SK-N-SH (cell line): ENCODE measurements around the gene OTOG.

Source experiments
- CTCF ChIP-seq: fragments of 200-600 bp; sonication (generic); IDR thresholded peaks from 2 replicates; pipeline ENCODE4 v1.6.1; 2017; ENCODE audit warnings: antibody characterized with exemption, mild to moderate bottlenecking, moderate library complexity
- EP300 ChIP-seq, 2 experiments: IDR thresholded peaks; 2 replicates each; pipeline versions ENCODE4 v1.4.0 to v1.6.1; 2012; ENCODE audit warnings: borderline replicate concordance in 1 of 2, low read depth in 1 of 2, low read length in 1 of 2
- FOXM1 ChIP-seq: IDR thresholded peaks from 2 replicates; pipeline ENCODE4 v1.4.0; 2012; ENCODE audit warnings: low read depth, mild to moderate bottlenecking
- IRF3 ChIP-seq: fragments of 150-350 bp; IDR thresholded peaks from 2 replicates; pipeline ENCODE4 v1.6.1; 2016; ENCODE audit warnings: mild to moderate bottlenecking, low read depth, low read length
- JUND ChIP-seq: IDR thresholded peaks from 2 replicates; pipeline ENCODE4 v1.4.0; 2012
- MAX ChIP-seq: IDR thresholded peaks from 2 replicates; pipeline ENCODE4 v1.4.0; 2012; ENCODE audit warnings: low read depth
- POLR2AphosphoS5 ChIP-seq: IDR thresholded peaks from 2 replicates; pipeline ENCODE4 v1.6.1; 2012; ENCODE audit warnings: low read depth, low read length

- no peak for TF ChIP-seq CTCF
- TF ChIP-seq FOXM1: no peak
- no peak for TF ChIP-seq IRF3
- no peak for TF ChIP-seq POLR2AphosphoS5
- no peak for TF ChIP-seq JUND
- no peak for TF ChIP-seq MAX
- TF ChIP-seq EP300 (IDR thresholded peaks at IDR 0.05; ENCODE audit: borderline replicate concordance in 1 of 2, low read depth in 1 of 2, low read length in 1 of 2): no peak
These were observed 83.9 kb downstream of the OTOG start for GRCh38 chr11:17630936-17631335.
